Measurements from ENCODE around the gene RPS2. TPM values are rescaled to one million over a fixed set of nuclear protein-coding genes. Genes with fewer than 3 reads are reported as not detected.

RPS2 gene
- total RNA-seq, 2 donors from 2014 or later, result 782 to 1,247 TPM

GRCh38 chr16:1914988-1915387 lies 49.6 kb downstream of the RPS2 start:
- Histone ChIP-seq H3K4me1 (peaks cover 0 to 7% of the 10 kb centered on the region in 2 donors), H3K27ac (no peak overlapping the region), H3K36me3 (no peaks in the 10 kb centered on the region), H3K4me3 (no peak overlapping the region), H3K27me3 (peaks cover 6 to 22% of the 10 kb centered on the region in 2 donors), H3K9me3 (no peaks in the 10 kb centered on the region)
- TF ChIP-seq CTCF (IDR thresholded peaks at IDR 0.05), result no peak
- no peak for DNase-seq (ENCODE audit: low spot score)

- H3K27ac ChIP-seq, result no peak overlapping the region
- H3K4me1 ChIP-seq, result peaks cover 0 to 7% of the 10 kb centered on the region in 2 donors
- H3K4me3 ChIP-seq, result no peak overlapping the region
- peaks cover 6 to 17% of the 10 kb centered on the region in 2 donors for H3K27me3 ChIP-seq
- H3K36me3 ChIP-seq, result no peaks in the 10 kb centered on the region
- DNase-seq (ENCODE audit: low spot score), result no peak
- H3K9me3 ChIP-seq, result no peaks in the 10 kb centered on the region
- TF ChIP-seq CTCF (IDR thresholded peaks at IDR 0.05), result no peak
Measured at GRCh38 chr16:1914084-1914608, 50.5 kb downstream of the RPS2 start.

GRCh38 chr16:1913327-1914083 lies 51.1 kb downstream of the RPS2 start:
- no peak for DNase-seq (ENCODE audit: low spot score)

GRCh38 chr16:1912215-1912543 lies 52.4 kb downstream of the RPS2 start:
- Histone ChIP-seq H3K9me3 (no peaks in the 10 kb centered on the region), H3K36me3 (no peaks in the 10 kb centered on the region), H3K27ac (no peak overlapping the region), H3K4me1 (no peaks in the 10 kb centered on the region), H3K27me3 (peaks cover 1 to 6% of the 10 kb centered on the region in 2 donors), H3K4me3 (no peak overlapping the region)
- DNase-seq (ENCODE audit: low spot score), result no peak
- TF ChIP-seq CTCF (IDR thresholded peaks at IDR 0.05), result no peak

More at GRCh38 chr16:1913327-1914083, 51.1 kb downstream of the RPS2 start:
- Histone ChIP-seq H3K4me3 (no peak overlapping the region), H3K36me3 (no peaks in the 10 kb centered on the region), H3K27me3 (peaks cover 4 to 13% of the 10 kb centered on the region in 2 donors), H3K9me3 (no peaks in the 10 kb centered on the region), H3K4me1 (peaks cover 0 to 3% of the 10 kb centered on the region in 2 donors), H3K27ac (no peak overlapping the region)
- TF ChIP-seq CTCF (IDR thresholded peaks at IDR 0.05), result no peak

Other genes starting within 250 kb of the RPS2 start
- 10 to 100 TPM; 51.3 to 56.2 TPM for gene NME3, start 193.3 kb downstream of the RPS2 start, total RNA-seq
- 1 to 10 TPM; 3.5 to 5.0 TPM for gene EME2, start 192.0 kb downstream of the RPS2 start, total RNA-seq
- 10 to 100 TPM; 58.8 to 77.9 TPM for gene MRPS34, start 191.7 kb downstream of the RPS2 start, total RNA-seq
- gene SPSB3, start 182.3 kb downstream of the RPS2 start, total RNA-seq, result 10 to 100 TPM; 41.9 to 49.0 TPM
- 10 to 100 TPM; 70.3 to 77.9 TPM for gene NUBP2, start 181.9 kb downstream of the RPS2 start, total RNA-seq
- not detected for gene IGFALS, start 171.1 kb downstream of the RPS2 start, total RNA-seq
- gene HAGH, start 138.0 kb downstream of the RPS2 start, total RNA-seq, result 100 to 1,000 TPM; 208 to 227 TPM
- gene FAHD1, start 137.6 kb downstream of the RPS2 start, total RNA-seq, result 10 to 100 TPM; 35.8 to 59.3 TPM
- gene MEIOB, start 92.7 kb downstream of the RPS2 start, total RNA-seq, result not detected
- gene HS3ST6, start 46.4 kb downstream of the RPS2 start, total RNA-seq, result not detected
- gene MSRB1, start 21.6 kb downstream of the RPS2 start, total RNA-seq, result 10 to 100 TPM; 13.7 to 21.9 TPM
- gene RPL3L, start 10.1 kb downstream of the RPS2 start, total RNA-seq, result 10 to 100 TPM; 12.3 to 74.0 TPM
- gene NDUFB10, start 5.3 kb downstream of the RPS2 start, total RNA-seq, result 1,000 to 10,000 TPM in 1 of 2 donors, 100 to 1,000 TPM in 1; 583 to 1,046 TPM
- not detected for gene RNF151, start 2.0 kb upstream of the RPS2 start, total RNA-seq
- gene TBL3, start 7.2 kb upstream of the RPS2 start, total RNA-seq, result 10 to 100 TPM; 22.4 to 35.6 TPM
- under 1 TPM in 1 of 2 donors, not detected in 1; 0.30 TPM for gene NOXO1, start 16.6 kb upstream of the RPS2 start, total RNA-seq
- 10 to 100 TPM; 11.9 to 12.6 TPM for gene GFER, start 19.4 kb upstream of the RPS2 start, total RNA-seq
- gene SYNGR3, start 25.1 kb upstream of the RPS2 start, total RNA-seq, result 1 to 10 TPM in 1 of 2 donors, under 1 TPM in 1; 0.52 to 2.1 TPM
- 10 to 100 TPM; 11.4 to 19.9 TPM for gene ZNF598, start 45.0 kb upstream of the RPS2 start, total RNA-seq
- gene NPW, start 55.0 kb upstream of the RPS2 start, total RNA-seq, result not detected
- 100 to 1,000 TPM; 187 to 213 TPM for gene NHERF2, start 62.1 kb upstream of the RPS2 start, total RNA-seq
- 10 to 100 TPM; 10.3 to 17.7 TPM for gene NTHL1, start 83.0 kb upstream of the RPS2 start, total RNA-seq
- 10 to 100 TPM; 42.4 to 43.2 TPM for gene TSC2, start 83.2 kb upstream of the RPS2 start, total RNA-seq
- 100 to 1,000 TPM; 218 to 276 TPM for gene PKD1, start 171.1 kb upstream of the RPS2 start, total RNA-seq
- gene RAB26, start 183.8 kb upstream of the RPS2 start, total RNA-seq, result 1 to 10 TPM in 1 of 2 donors, under 1 TPM in 1; 0.31 to 1.4 TPM
- gene TRAF7, start 191.0 kb upstream of the RPS2 start, total RNA-seq, result 10 to 100 TPM; 16.1 to 27.0 TPM
- 1 to 10 TPM; 3.5 to 4.3 TPM for gene CASKIN1, start 231.8 kb upstream of the RPS2 start, total RNA-seq
- gene MLST8, start 240.6 kb upstream of the RPS2 start, total RNA-seq, result 10 to 100 TPM; 35.6 to 45.0 TPM
- gene BRICD5, start 246.0 kb upstream of the RPS2 start, total RNA-seq, result 1 to 10 TPM; 1.2 to 1.6 TPM